Right lobe of liver (tissue), 4 donors: ENCODE results near the gene CEMP1.

Source experiments
- POLR2A ChIP-seq: fragments of 450-650 bp; IDR thresholded peaks from one replicate; pipeline ENCODE4 v1.6.1; 2017; ENCODE audit warnings: antibody characterized with exemption, mild to moderate bottlenecking
- TF ChIP-seq, protein P1 (sequence below), 4 donors: fragments of 200-600 bp in 3 of 4; fragments of 450-650 bp in 1 of 4; IDR thresholded peaks; one replicate each; pipeline versions ENCODE4 v1.5.1 to v1.8.0; 2016 to 2022; ENCODE audit warnings: antibody characterized with exemption in 4 of 4, mild to moderate bottlenecking in 2 of 4
- donor health status: DM: no; HTN: no; CAD: no.
- donor health status: DM: no; HTN: no; CAD: no.
- donor health status: DM: no; HTN: yes; CAD: no.

DNA sequence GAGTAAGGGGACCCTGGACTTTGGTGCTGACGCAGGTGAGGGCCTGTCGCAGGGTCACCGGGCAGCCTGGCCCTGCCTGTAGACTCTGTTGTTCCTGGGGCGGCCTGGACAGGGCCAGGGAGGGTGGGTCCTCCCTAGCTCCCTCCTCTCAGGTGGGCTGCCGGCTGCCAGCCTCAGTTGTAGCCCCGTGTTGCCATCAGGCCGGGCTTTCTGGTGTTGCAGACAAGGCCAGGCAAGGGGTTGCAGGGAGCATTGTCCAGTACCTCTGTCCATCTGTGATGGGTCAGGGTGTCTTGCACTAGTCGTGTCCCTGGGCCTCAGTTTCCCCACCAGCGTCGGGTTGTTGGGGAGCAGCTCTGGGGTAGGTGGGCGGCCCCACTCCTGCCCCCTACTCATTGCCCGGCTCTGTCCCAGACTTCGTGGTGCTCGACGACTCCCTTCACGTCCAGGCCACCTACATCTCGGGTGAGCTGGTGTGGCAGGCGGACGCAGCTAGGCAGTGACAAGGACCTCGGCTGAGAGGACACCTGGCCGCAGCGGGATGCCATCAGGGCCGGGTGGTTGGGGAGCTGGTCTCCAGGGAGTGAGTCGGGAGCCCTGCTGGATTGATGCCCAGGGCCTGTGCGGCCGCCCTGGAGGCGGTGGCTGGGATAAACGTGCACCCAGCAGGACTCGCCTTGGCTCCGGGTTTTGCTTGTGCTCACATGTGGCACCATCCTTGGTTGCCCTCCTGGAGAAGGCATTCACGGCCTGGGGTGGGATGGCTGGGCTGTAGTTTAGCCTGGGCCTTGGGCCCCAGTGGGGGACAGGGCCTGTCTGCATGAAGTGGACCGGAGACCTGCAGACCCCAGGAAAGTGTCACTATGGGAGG is 1.9 kb downstream of the CEMP1 start:
- TF ChIP-seq, protein P1, sequence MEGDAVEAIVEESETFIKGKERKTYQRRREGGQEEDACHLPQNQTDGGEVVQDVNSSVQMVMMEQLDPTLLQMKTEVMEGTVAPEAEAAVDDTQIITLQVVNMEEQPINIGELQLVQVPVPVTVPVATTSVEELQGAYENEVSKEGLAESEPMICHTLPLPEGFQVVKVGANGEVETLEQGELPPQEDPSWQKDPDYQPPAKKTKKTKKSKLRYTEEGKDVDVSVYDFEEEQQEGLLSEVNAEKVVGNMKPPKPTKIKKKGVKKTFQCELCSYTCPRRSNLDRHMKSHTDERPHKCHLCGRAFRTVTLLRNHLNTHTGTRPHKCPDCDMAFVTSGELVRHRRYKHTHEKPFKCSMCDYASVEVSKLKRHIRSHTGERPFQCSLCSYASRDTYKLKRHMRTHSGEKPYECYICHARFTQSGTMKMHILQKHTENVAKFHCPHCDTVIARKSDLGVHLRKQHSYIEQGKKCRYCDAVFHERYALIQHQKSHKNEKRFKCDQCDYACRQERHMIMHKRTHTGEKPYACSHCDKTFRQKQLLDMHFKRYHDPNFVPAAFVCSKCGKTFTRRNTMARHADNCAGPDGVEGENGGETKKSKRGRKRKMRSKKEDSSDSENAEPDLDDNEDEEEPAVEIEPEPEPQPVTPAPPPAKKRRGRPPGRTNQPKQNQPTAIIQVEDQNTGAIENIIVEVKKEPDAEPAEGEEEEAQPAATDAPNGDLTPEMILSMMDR (IDR thresholded peaks at IDR 0.05) = peak in 2 of 4 donors; percentile 8
- no peak for TF ChIP-seq POLR2A
